ENCODE data around the gene NACC2. TPM values are rescaled to one million over a fixed set of nuclear protein-coding genes. Genes with fewer than 3 reads are reported as not detected.

The NACC2 gene
- total and polyA plus RNA-seq, 10 of the 15 experiments (the other 5 are each of a cell fraction or from before 2014, with no cell fraction given), result 0.66 to 14.7 (median 3.5) TPM

GRCh38 chr9:136060671-136061371 lies 34.3 kb downstream of the NACC2 start (continued):
- TF ChIP-seq RELB (IDR thresholded peaks at IDR 0.05; ENCODE audit: low read depth), result no peak

GRCh38 chr9:136059851-136060670 lies 35.0 kb downstream of the NACC2 start:
- ChIA-PET RAD21 (ENCODE audit: unreplicated experiment) (no interaction called here), POLR2A (no interaction called here), SMC1A (ENCODE audit: uncharacterized antibody, unreplicated experiment) (no interaction called here), CTCF (no interaction called here)
- no peaks in the 10 kb centered on the region for H3K4me1 ChIP-seq (ENCODE audit: control insufficient read depth, insufficient read depth, low read length)
- H3K79me2 ChIP-seq (ENCODE audit: control insufficient read depth, insufficient read depth, low read length), result no peaks in the 10 kb centered on the region
- no peak overlapping the region for H3K27ac ChIP-seq (ENCODE audit: control insufficient read depth, insufficient read depth)
- no peak overlapping the region for H2AFZ ChIP-seq (ENCODE audit: control insufficient read depth, low read depth, low read length)
- H3K36me3 ChIP-seq (ENCODE audit: control insufficient read depth in 2 of 2, insufficient read depth in 2 of 2, low read length in 1 of 2), result no peaks in the 10 kb centered on the region
- H3K4me3 ChIP-seq, result no peak overlapping the region
- FAIRE-seq, result no peak
- no peaks in the 10 kb centered on the region for H3K9me3 ChIP-seq (replicated peaks; ENCODE audit: control insufficient read depth, insufficient read depth, low read length)
- intact Hi-C loops (cut with micrococcal nuclease; ENCODE audit: unreplicated experiment), result no loop called here
- no peak for DNase-seq (ENCODE audit: low read depth, low spot score)
- 73% methylated on average over 28 of the region's 29 CpGs for WGBS (ENCODE audit: insufficient coverage, insufficient replicate concordance, low lambda C conversion rate, missing lambda C conversion rate)
- H3K9ac ChIP-seq (ENCODE audit: control insufficient read depth, insufficient read depth, low read length), result no peak overlapping the region
- in situ Hi-C loops (cut with MboI), result no loop called here
- no TSS peak for BruUV-seq (replicated peaks)
- TF ChIP-seq NBN (IDR thresholded peaks at IDR 0.05), result no peak
- TF ChIP-seq EGR1 (IDR thresholded peaks at IDR 0.05; ENCODE audit: borderline replicate concordance in 1 of 2, low read depth in 2 of 2, low read length in 2 of 2), result no peak
- TF ChIP-seq MAX (IDR thresholded peaks at IDR 0.05; ENCODE audit: low read depth, low read length), result no peak
- no peak for TF ChIP-seq ZSCAN29 (IDR thresholded peaks at IDR 0.05)
- no peak for TF ChIP-seq SIN3A (IDR thresholded peaks at IDR 0.05; ENCODE audit: low read depth, low read length)
- no peak for TF ChIP-seq IKZF2 (IDR thresholded peaks at IDR 0.05)
- TF ChIP-seq CBFB (IDR thresholded peaks at IDR 0.05; ENCODE audit: low read depth), result no peak
- TF ChIP-seq GABPA (IDR thresholded peaks at IDR 0.05; ENCODE audit: low read depth), result no peak
- no peak for TF ChIP-seq JUNB (IDR thresholded peaks at IDR 0.05)
- no peak overlapping the region for H3K4me2 ChIP-seq (ENCODE audit: control insufficient read depth, insufficient read depth)
- no peaks in the 10 kb centered on the region for H4K20me1 ChIP-seq (ENCODE audit: control insufficient read depth, insufficient read depth)
- ATAC-seq, result no peak
- no peaks in the 10 kb centered on the region for H3K27me3 ChIP-seq (replicated peaks in 1 of 2; ENCODE audit: control insufficient read depth in 2 of 2, insufficient read depth in 2 of 2, low read length in 1 of 2)

All from GM12878 (cell line).